ENCODE data around the gene DNAAF3.
"Not testable (repeated sequence)": the region's sequence is repeated elsewhere in the genome, so short reads cannot be mapped to it uniquely, and the experiment has no call there.

DNAAF3 gene

DNA sequence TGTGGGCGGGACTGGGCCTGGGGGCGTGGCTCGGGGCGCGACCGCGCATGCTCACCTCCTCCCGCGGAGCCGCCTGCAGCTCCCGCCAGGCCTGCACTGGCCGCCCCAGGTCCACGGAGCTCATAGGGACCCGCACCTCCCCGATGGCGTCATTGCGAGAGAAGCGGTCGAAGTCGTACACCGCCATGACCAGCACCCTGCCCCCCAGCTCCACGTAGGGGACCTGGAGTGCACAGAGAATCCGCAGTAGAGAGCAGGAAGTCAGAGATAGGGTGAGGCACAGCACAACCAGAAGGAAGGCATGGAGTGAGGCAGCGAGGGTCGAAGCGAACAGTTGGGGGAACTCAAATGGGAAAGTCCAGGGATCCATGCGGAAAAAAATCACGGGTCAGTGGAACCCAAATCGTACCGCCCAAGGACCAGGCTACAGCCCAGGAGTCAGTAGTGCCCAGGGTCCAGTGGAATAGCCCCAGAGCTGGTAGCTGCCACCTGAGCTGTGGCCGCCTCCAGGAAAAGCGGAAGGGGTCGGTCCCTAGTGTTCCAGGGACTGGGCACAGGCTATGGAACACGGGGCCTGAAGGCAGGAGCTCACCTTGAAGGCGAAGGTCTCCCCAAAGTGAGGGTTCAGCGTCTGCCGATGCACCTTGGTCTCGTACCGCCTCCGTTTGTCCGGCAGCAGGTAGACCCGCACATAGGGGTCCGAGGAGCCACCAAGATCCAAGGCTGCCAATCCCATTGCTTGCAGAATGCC is 8.9 kb upstream of the DNAAF3 start:
- no peak for DNase-seq

DNA sequence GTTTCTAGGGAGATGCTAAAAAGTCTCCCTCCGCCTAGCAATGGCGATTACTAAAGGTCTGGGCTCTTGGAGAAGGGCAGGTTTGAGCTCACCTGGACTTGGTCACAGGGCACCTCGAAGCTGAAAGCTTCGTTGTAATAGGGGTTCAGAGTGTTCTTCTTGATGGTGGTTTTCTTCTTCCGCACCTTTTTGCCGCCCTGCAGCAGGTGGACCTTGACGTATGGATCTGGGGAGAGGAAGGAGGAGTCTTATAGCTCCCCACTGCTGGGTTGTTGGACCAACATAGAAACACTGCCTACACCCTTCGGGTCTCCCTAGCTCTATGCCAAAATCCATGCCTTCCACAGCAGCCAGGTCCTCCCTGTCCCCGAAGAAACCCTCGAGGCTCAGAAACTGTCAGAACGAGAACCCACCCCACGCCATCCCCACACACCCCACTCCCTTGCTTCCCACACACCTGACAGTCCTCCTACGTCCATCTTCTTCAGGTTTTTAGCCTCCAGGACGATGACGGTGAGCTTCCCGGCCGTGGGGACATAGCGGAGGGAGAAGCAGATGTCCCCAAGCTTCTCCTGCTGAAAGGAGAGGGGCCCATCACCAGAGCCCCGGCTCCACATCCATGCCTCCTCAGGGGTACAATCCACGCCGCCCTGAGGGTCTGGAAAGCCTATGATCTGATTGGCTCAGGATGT is 8.2 kb upstream of the DNAAF3 start:
- DNase-seq, result no peak

DNA sequence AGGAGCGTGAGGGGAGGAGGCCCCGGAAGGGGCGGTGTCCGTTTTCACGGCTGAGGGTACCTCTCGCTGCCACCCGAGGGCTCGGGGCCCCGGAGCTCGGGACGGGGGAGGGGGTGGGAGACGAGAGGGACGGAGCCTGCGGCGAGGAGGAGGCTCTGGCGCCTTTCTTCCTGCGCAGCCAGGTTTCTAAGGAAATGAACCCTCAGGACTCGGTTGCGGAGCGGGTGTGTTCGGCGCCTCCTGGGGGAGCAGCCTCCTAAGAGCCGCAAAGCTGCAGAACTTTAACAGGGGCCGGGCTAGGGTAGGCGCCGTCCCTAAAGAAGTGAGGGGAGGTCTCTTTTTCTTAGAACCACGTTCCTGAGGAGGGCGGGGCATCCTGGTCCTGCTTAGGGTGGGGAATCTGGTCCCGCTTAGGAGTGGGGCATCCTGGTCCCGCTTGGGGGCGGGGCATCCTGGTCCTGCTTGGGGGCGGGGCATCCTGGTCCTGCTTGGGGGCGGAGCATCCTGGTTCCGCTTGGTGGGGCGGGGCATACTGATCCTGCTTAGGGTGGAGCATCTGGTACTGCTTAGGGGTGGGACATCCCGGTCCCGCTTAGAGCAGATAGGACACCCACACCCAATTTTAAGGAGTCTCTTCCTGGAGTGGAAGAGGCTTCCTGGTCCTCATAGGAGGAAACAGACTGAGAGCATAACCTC is 7.4 kb upstream of the DNAAF3 start:
- DNase-seq, result no peak

DNA sequence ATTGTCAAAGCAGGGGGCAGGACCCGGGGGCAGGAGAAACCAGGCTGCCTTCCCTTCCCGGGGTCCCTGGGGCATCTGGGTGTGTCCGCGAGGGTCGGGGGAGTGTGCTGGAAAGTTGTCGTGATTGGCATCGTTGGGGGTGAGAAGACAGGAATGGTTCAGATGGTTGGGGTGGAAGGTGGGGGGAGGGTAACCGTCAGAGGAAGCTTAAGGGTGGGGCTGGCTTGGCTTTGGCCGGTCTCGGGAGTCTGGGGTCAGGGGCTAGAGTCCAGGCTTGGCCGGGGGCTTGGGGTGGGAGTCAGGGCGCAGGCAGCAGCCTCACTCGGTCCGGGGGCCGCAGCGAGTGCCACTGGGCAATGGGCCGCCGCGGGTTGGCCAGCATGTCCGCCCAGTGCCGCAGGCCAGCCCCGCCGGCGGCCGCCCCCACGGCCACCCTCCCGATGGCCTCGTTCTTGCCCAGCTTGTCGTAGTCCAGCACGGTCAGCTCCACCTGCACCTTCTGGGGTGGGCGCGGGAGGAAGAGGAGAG is 6.8 kb upstream of the DNAAF3 start:
- no peak for DNase-seq

DNA sequence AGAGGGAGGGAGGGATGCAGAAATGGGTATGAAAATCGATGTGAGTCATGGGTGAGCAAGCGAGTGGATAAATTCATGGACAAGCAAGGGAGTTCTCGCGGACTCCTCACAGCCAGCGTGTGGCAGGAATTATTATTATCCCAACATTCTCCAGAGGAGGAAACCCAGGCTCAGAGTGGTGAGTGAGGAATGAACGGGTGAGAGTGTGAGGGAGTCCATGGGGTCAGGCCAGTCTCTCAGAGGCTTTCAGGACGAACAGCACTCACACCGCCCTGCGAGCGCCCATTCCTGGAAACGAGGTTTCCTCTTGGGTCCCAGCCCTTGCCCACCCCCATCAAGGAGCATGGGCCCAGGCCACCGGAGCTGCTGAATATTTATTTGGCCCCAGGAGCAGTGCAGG is 6.3 kb upstream of the DNAAF3 start:
- DNase-seq, result no peak

DNA sequence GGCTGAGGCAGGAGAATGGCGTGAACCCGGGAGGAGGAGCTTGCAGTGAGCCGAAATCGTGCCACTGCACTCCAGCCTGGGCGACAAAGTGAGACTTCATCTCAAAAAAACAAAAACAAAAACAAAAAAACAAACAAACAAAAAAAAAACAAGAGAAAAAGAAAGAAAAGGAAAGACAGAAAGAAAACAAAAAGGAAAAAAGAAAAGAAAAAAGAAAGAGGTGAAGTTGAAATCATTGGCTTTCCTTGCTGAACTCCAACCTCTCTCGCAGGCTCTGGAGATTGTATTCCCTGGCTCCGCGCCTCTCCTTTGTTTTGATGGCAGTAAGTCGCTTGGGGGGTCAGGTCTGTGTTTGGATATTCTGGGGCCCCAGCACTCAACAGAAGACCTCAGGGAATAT is 5.9 kb upstream of the DNAAF3 start:
- DNase-seq, result not testable (repeated sequence)

DNA sequence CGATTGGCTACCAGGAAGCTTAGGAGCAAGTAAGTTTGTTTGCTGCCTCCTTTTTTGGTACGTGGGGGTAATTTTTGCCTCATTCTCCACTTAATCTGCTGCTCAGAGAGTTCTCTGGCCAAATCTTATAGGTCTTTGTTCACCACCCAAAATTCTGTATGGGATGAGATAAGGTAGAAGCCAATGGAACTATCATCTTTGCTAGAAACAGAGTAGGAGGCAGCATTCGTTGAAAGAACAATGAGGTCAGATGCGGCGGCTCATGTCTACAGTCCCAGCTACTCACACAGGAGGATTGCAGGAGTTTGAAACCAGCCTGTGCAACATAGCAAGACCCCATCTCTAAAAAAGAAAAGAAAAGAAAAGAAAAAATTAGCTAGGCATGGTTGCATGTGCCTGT is 5.0 kb upstream of the DNAAF3 start:
- no peak for DNase-seq

DNA sequence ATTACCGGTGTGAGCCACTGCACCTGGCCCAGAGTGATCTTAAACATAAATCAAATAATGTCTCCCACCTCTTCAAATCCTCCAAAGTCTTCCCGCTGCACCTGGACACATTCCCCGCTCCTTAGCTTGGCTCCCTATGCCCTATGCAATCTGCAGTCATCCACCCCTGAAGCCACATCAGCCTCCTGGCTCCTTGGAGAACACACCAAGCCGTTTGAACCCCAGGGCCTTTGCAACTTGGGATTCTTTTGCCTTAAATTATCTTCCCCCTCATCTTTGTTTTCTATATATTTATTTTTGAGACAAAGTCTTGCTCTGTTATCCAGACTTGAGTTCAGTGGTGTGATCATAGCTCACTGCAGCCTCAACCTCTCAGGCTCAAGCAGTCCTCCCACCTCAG is 2.7 kb upstream of the DNAAF3 start:
- DNase-seq, result no peak

DNA sequence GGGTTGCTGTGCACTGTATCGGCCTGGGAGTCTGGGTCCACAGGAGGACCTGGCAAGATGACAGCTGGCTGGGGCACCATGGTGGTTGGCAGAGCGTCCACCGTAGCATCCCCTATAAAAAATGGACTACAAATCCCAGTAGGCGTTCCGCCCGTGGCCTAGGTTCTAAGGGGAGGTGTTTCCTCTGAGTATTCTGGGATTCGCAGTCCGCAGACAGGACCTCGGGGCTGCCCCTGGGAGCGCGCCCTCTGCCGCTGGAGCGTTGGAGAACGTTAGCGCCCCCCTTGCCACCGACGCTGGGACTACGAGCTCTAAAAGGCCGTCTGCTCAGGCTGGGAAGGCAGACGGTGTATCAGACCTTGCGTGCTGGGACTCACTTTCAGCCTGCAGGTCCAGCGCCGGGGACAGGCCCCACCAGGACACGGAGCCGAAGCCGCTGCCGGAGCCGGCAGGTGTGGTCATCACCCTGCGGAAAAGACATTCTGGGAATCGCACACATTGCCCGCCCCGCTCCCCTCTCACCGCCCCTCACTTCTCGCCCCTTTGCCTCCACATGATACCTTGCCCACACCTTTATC is 372 bp downstream of the DNAAF3 start:
- peak; percentile 50 for DNase-seq

DNA sequence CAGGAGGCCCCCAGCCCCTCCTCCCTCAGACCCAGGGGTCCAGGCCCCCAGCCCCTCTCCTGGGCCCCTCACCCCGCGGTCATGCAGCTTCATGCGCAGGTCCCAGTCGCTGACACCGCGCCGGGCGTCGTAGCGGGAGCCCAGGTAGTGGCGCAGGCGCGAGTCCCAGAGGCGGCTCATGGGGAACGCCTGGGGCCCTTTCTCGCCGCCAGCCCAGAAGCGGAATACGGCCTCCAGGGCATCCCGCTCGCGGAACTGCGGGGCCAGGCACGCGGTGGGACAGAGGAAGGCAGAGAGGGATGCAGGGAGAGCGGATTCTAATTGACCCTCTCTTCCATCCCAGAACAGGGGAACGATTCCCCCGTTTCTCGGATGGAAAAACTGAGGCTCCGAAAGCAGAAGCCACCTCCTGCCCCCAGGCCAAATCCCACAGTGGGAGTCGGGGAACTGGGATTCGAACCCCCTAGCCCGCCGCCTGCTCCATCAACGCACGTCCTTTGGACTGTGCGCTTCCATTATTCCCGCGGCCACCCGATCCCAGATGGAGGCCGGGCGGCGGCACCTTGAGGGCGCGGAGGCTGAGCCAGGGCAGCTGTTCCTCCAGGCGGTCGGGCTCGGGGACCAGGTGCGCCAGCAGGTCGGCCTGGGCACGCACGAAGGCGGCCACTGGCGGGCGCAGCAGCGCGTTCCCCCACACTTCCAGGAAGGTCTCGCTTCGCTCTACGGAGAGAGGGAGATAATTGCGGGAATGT is 4.7 kb downstream of the DNAAF3 start:
- no peak for DNase-seq

DNA sequence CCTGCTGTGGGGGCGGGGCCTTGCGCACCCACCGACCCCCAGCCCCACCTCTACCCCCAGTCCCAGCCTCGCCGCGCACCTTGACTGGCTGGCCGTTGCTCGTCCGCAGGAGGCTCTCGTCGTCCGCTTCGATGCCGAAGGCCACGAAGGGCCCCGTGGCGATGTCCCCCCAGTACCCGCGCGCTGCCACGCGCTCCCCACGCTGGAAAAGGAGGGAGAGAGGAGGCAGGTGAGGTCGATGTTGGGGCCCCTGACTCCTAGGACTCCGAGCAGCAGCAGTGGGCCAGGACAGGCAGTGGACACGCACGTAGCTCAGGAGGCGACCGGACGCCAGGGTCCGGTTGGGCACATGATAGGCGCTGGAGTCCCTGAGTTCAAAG is 5.4 kb downstream of the DNAAF3 start:
- no peak for DNase-seq

DNA sequence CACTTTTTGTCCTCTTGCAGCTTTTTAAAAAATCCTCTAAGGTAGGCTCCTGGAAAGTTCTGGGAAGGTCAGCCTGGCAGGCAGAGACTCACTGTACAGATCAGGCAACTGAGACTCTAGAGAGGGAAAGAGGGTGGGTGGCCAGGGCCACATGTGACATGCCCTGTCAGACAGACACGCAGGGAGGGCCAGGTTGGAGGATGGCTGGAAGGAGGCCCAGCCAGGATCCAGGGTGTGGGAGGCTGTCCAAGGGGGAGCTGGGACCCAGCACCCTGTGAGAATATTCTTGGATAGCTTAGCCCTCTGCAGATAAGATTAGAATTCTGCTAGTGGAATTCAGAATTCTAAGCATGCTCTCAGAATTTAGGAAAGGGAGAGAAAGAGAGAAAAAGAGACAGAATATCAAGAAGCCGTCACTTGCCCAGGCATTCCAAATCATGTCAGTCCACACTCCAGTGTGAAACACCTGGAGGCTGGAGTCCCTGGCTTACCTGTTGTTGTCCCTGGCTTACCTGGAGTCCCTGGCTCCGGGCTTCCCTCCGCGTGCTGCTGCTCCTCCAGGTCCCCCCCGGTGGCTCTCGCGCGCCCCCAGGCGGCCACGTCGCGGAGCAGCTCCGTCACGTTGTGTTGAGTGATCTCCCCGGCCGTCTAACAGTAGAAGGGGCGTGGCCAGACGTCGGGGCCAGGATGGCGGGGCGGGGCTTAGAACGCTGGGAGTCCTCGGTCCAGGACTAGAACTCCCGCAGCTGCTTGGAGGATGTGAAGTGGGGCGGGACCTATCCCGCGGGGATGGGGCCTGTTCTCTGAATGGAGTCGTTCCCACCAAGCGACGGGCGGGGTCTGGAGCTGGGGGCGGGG is 6.1 kb downstream of the DNAAF3 start:
- peak; percentile 91 for DNase-seq

DNA sequence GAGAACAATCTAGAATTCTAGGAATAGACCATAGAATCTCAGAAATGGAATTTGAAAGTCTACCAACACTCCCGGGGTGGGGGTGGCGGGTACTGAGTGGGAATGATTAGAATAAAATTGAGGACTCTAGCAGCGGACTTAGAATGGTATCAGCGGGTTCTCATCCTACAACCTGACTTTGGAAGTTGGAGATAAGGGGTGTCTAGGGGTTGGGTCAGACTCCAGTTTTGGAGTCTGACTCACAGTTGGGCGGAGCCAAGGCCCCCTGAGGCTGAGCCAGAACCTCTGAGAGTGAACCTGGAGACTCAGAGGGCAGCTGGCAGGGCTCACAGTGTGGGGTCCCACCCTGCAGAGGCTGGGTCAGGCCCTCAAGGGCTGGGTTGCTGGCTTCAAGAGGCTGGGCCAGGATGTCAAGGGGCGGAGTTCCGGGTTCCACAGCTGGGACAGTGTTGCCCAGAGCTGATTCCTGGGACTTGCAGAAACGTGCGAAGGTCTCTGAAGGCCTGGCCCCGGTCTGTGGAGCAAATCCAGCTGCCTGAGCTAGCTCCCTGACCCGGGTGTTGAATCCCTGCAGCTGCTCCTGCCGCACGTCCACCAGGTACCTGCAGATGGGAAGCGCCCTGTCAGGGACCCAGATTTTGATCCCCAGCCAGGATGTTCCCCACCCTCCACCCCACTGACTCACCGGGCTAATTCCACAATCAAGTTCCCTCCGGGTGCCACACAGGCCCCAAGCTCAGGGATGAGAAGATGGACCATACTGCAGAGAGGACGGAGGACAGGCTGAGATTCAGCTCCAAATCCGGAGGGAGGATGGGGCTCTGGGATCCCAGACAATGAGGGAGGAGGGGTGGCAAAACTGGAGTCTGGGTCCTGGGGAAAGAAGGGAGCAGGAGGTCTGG is 7.3 kb downstream of the DNAAF3 start:
- no peak for DNase-seq

DNA sequence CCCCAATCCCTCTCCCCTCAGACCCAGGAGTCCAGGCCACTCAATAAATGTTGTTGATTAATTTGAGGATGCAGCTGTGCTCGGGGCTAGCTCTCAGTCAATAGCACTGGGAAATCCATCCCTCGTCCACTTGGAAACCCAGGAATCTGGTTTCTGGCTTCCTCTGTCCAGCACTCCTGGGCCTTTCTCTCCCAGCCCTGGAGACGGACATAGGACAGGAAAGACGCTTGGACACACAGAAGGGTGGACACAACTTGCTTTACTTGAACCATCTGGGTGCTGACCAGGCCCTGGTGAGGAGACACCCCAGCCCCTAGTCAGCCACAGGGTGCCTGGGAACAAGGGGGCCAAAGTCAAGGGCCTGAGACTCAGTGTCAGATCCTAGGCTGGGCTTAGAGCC is 8.0 kb downstream of the DNAAF3 start:
- DNase-seq, result no peak

DNA sequence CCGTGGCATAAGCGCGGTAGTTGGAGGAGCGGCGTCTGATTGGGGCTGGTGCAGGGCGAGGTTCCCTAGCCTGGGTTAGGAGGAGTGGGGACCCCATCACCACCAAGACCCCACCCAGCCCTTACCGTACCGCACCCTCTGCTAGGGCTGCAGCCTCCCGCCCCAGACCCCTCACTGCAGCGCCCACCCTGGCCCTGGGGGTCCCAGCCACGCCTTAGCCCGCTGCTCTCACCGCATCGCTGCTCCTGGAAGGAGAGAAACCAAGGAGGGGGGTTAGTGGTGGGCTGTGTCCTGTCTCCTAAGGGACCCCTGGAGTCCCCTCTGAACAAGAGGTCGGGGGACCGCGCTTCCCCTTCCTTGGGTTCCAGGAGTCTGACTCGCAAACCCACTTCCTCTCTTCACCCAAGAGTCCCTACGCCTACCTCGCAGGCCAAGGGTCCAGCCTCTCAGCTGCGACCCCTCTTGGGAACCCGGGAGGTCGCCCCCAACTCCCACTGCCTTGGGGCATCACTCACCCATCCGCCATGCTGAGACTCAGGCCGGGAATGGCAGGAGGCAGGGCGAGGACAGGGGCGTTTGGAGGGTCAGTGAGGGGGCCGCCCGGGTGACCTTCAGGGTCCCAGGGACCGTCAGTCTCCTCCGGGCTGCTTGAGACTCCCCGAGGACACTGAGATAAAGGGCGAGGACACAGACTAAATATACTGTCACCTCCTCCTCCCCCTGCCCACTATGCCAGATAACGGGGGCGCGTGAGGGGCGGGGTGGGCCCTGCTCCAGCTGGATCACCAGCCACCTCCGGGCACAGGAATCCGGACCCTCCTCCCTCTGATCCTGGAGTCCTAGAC is 9.1 kb downstream of the DNAAF3 start, which contains the start of gene TNNI3:
TSS of gene TNNI3 (minus strand) at position 669 of the 845 bp plus-strand sequence. CDS start at position 526, 143 bp downstream.
- no peak for DNase-seq

DNA sequence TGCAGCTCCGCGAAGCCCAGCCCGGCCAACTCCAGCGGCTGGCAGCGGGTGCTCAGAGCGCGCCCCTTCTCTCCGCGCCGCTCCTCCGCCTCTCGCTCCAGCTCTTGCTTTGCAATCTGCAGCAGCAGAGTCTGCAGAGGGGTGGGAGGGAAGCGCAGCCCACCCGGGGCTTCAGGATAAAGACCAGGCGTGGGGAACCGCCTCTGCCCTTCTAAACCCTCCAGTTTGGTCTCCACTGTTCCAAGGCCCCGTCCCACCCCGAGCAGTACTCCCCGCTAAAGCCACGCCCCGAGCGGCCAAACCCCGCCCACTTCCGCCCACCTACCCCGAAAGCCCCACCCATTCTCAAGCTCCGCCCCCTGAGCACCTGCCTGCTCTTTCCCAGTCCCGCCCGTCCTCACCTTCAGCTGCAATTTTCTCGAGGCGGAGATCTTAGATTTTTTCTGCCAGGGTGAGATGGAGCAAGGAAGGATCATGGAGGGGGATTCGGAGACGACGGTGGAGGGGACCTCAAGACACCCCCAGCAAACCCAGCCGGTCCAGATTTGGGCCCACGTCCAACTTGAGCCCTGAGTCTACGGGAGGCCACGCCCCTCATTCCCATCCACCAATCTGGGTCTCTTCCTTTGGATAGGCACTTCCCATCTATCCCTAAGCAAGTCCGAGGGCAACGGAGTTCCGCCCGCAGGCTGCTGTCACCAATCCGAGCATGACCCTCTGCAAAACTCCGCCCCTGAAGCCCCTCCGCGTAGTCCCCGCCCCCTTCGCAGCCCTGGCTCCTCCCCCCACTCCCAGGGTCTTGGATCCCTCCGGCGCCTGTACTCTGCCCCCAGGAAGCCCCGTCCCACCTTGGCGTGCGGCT is 10.0 kb downstream of the DNAAF3 start:
- peak; percentile 37 for DNase-seq

DNA sequence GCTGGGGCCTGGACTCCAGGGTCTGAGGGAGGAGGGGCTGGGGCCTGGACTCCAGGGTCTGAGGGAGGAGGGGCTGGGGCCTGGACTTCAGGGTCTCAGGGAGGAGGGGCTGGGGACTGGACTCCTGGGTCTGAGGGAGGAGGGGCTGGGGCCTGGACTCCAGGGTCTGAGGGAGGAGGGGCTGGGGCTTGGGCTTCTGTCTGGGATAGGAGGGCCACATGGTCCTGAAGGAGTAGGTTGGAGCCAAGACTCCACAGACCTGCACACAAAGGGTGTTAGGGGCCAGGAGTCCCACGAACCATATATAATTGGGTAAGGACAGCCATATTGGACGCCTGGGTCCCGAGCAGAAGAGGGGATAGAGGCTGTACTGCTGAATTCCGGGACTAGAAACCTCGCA is 10.6 kb downstream of the DNAAF3 start:
- not testable (repeated sequence) for DNase-seq

DNA sequence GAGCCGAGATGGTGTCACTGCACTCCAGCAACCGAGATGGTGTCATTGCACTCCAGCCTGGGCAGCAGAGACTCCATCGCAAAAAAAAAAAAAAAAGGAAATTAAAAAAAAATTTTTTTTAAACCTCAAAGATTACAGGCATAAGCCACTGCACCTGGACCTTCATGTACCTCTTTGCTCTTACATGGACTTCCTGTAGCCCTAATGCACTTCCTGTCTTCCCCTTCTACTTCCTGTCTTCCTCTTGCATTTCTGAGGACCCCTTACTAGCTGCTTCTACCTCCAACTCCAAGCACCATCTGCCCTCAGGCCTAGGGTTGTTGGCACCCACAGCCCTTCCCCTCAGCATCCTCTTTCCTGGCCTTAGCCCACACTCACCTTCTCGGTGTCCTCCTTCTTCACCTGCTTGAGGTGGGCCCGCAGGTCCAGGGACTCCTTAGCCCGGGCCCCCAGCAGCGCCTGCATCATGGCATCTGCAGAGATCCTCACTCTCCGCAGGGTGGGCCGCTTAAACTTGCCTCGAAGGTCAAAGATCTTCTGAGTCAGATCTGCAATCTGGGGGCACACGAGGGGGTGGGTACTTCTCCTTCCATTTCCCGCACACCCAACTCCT is 12.7 kb downstream of the DNAAF3 start:
- no peak for DNase-seq

Measured in activated CD4-positive, alpha-beta T cell treated with anti-CD3 and anti-CD28 coated beads, Interleukin-2, amount 50 U/mL, for 16 hours (primary cell).